Measurements from ENCODE around the gene KXD1. TPM values are rescaled to one million over a fixed set of nuclear protein-coding genes. Genes with fewer than 3 reads are reported as not detected.

KXD1 gene
- total RNA-seq, 1 donor, result 104 TPM

- peak; percentile 75 for TF ChIP-seq CTCF (IDR thresholded peaks at IDR 0.05; ENCODE audit: extremely low read depth, low read depth, low read length)
- Histone ChIP-seq H3K27me3 (ENCODE audit: insufficient read depth, low read length) (no peaks in the 10 kb centered on the region), H4K20me1 (ENCODE audit: insufficient read depth, low read length) (peaks cover 8% of the 10 kb centered on the region), H3K9me3 (ENCODE audit: low read depth, low read length) (no peaks in the 10 kb centered on the region), H3K4me3 (ENCODE audit: insufficient read depth, low read length) (peak within 1 kb of the TSS; percentile 91), H3K79me2 (ENCODE audit: insufficient read depth, low read length) (no peaks in the 10 kb centered on the region), H3K36me3 (ENCODE audit: insufficient read depth, low read length) (peaks cover 3% of the 10 kb centered on the region), H3K27ac (ENCODE audit: low read depth, low read length) (peak within 1 kb of the TSS; percentile 50), H2AFZ (ENCODE audit: low read length) (peak within 1 kb of the TSS; percentile 92), H3K4me1 (ENCODE audit: insufficient read depth, low read length) (peaks cover 19% of the 10 kb centered on the region), H3K4me2 (ENCODE audit: insufficient read depth, low read length) (peak within 1 kb of the TSS; percentile 98)
- DNase-seq (ENCODE audit: insufficient read length, low spot score, missing footprints), result peak; percentile 98
These were observed 31.1 kb downstream of the KXD1 start, which contains the start of gene REX1BD for GRCh38 chr19:18588611-18589379. REX1BD (plus strand) TSS chr19:18588798; CDS start chr19:18588802, 4 bp downstream.

- H3K9me3 ChIP-seq (ENCODE audit: low read depth, low read length), result no peaks in the 10 kb centered on the region
- H3K36me3 ChIP-seq (ENCODE audit: insufficient read depth, low read length), result peaks cover 3% of the 10 kb centered on the region
- peak overlapping the region; percentile 50 for H3K27ac ChIP-seq (ENCODE audit: low read depth, low read length)
- peak overlapping the region; percentile 92 for H2AFZ ChIP-seq (ENCODE audit: low read length)
- peak overlapping the region; percentile 91 for H3K4me3 ChIP-seq (ENCODE audit: insufficient read depth, low read length)
- peaks cover 8% of the 10 kb centered on the region for H4K20me1 ChIP-seq (ENCODE audit: insufficient read depth, low read length)
- no peaks in the 10 kb centered on the region for H3K27me3 ChIP-seq (ENCODE audit: insufficient read depth, low read length)
- H3K79me2 ChIP-seq (ENCODE audit: insufficient read depth, low read length), result no peaks in the 10 kb centered on the region
- H3K4me2 ChIP-seq (ENCODE audit: insufficient read depth, low read length), result peak overlapping the region; percentile 98
- H3K4me1 ChIP-seq (ENCODE audit: insufficient read depth, low read length), result peaks cover 19% of the 10 kb centered on the region
- DNase-seq (ENCODE audit: insufficient read length, low spot score, missing footprints), result peak; percentile 95
- TF ChIP-seq CTCF (IDR thresholded peaks at IDR 0.05; ENCODE audit: extremely low read depth, low read depth, low read length), result peak; percentile 8
These were observed 32.0 kb downstream of the KXD1 start for GRCh38 chr19:18589380-18590272.

GRCh38 chr19:18590273-18591272 lies 32.9 kb downstream of the KXD1 start:
- H3K4me1 ChIP-seq (ENCODE audit: insufficient read depth, low read length), result peaks cover 19% of the 10 kb centered on the region
- H3K4me2 ChIP-seq (ENCODE audit: insufficient read depth, low read length), result peak overlapping the region; percentile 98
- H3K27me3 ChIP-seq (ENCODE audit: insufficient read depth, low read length), result no peaks in the 10 kb centered on the region
- H3K36me3 ChIP-seq (ENCODE audit: insufficient read depth, low read length), result peaks cover 3% of the 10 kb centered on the region
- H3K27ac ChIP-seq (ENCODE audit: low read depth, low read length), result no peak overlapping the region
- H3K79me2 ChIP-seq (ENCODE audit: insufficient read depth, low read length), result no peaks in the 10 kb centered on the region
- H3K4me3 ChIP-seq (ENCODE audit: insufficient read depth, low read length), result peak overlapping the region; percentile 91
- peaks cover 8% of the 10 kb centered on the region for H4K20me1 ChIP-seq (ENCODE audit: insufficient read depth, low read length)
- no peak overlapping the region for H2AFZ ChIP-seq (ENCODE audit: low read length)
- peak; percentile 32 for TF ChIP-seq CTCF (IDR thresholded peaks at IDR 0.05; ENCODE audit: extremely low read depth, low read depth, low read length)
- peak; percentile 86 for DNase-seq (ENCODE audit: insufficient read length, low spot score, missing footprints)
- no peaks in the 10 kb centered on the region for H3K9me3 ChIP-seq (ENCODE audit: low read depth, low read length)
